ENCODE measurements around the gene CALHM2. TPM values are rescaled to one million over a fixed set of nuclear protein-coding genes. Genes with fewer than 3 reads are reported as not detected.

Gene CALHM2
- polyA plus RNA-seq, 4 donors, result 1.1 to 29.1 (median 5.1) TPM

GRCh38 chr10:103458720-103459119 is 6.5 kb upstream of the CALHM2 start, which contains the start of gene CALHM1:
Gene CALHM1 (minus strand): TSS chr10:103458900. CDS start chr10:103458751, 149 bp downstream.
- Histone ChIP-seq H3K9me3 (ENCODE audit: control insufficient read depth in 2 of 2, insufficient read depth in 1 of 2, low read depth in 1 of 2, low read length in 1 of 2) (no peaks in the 10 kb centered on the region), H3K27me3 (ENCODE audit: control insufficient read depth in 3 of 3, insufficient read depth in 3 of 3, low read length in 3 of 3) (no peaks in the 10 kb centered on the region), H3K4me3 (ENCODE audit: low read depth in 1 of 3, low read length in 3 of 3) (no peak within 1 kb of the TSS), H3K4me1 (ENCODE audit: control insufficient read depth in 3 of 3, insufficient read depth in 2 of 3, low read depth in 1 of 3, low read length in 2 of 3) (no peaks in the 10 kb centered on the region), H3K36me3 (ENCODE audit: control insufficient read depth in 3 of 3, insufficient read depth in 2 of 3, low read depth in 1 of 3, low read length in 3 of 3) (no peaks in the 10 kb centered on the region), H3K27ac (ENCODE audit: low read depth in 1 of 3, low read length in 2 of 3) (no peak within 1 kb of the TSS)
- 48 to 70% (median 54%) methylated on average over 5 to 9 of the region's 9 CpGs for WGBS, 3 donors
- no peak for FAIRE-seq
- peak in 1 of 2 donors; percentile 26 for DNase-seq

GRCh38 chr10:103457896-103458583 is 5.9 kb upstream of the CALHM2 start:
- Histone ChIP-seq H3K4me1 (ENCODE audit: control insufficient read depth in 3 of 3, insufficient read depth in 2 of 3, low read depth in 1 of 3, low read length in 2 of 3) (no peaks in the 10 kb centered on the region), H3K9me3 (ENCODE audit: control insufficient read depth in 2 of 2, insufficient read depth in 1 of 2, low read depth in 1 of 2, low read length in 1 of 2) (no peaks in the 10 kb centered on the region), H3K27ac (ENCODE audit: low read depth in 1 of 3, low read length in 2 of 3) (no peak overlapping the region), H3K36me3 (ENCODE audit: control insufficient read depth in 3 of 3, insufficient read depth in 2 of 3, low read depth in 1 of 3, low read length in 3 of 3) (no peaks in the 10 kb centered on the region), H3K4me3 (ENCODE audit: low read depth in 1 of 3, low read length in 3 of 3) (no peak overlapping the region), H3K27me3 (ENCODE audit: control insufficient read depth in 3 of 3, insufficient read depth in 3 of 3, low read length in 3 of 3) (no peaks in the 10 kb centered on the region)
- FAIRE-seq, result no peak
- DNase-seq, result no peak
- WGBS, 3 donors, result 94 to 96% (median 96%) methylated on average over 39 of the region's 39 CpGs

GRCh38 chr10:103457176-103457712 is 5.1 kb upstream of the CALHM2 start:
- DNase-seq (no peak), FAIRE-seq (no peak)
- no peaks in the 10 kb centered on the region for H3K36me3 ChIP-seq (ENCODE audit: control insufficient read depth in 3 of 3, insufficient read depth in 2 of 3, low read depth in 1 of 3, low read length in 3 of 3)
- 66 to 79% (median 78%) methylated on average over 8 of the region's 8 CpGs for WGBS, 3 donors
- H3K4me3 ChIP-seq (ENCODE audit: low read depth in 1 of 3, low read length in 3 of 3), result no peak overlapping the region
- no peaks in the 10 kb centered on the region for H3K9me3 ChIP-seq (ENCODE audit: control insufficient read depth in 2 of 2, insufficient read depth in 1 of 2, low read depth in 1 of 2, low read length in 1 of 2)
- no peaks in the 10 kb centered on the region for H3K27me3 ChIP-seq (ENCODE audit: control insufficient read depth in 3 of 3, insufficient read depth in 3 of 3, low read length in 3 of 3)
- no peak overlapping the region for H3K27ac ChIP-seq (ENCODE audit: low read depth in 1 of 3, low read length in 2 of 3)
- peaks cover 0 to 6% (median 0%) of the 10 kb centered on the region in 3 donors for H3K4me1 ChIP-seq (ENCODE audit: control insufficient read depth in 3 of 3, insufficient read depth in 2 of 3, low read depth in 1 of 3, low read length in 2 of 3)

GRCh38 chr10:103456074-103456660 is 4.0 kb upstream of the CALHM2 start:
- 86 to 90% (median 89%) methylated on average over 9 of the region's 9 CpGs for WGBS, 3 donors
- DNase-seq (no peak), FAIRE-seq (no peak)
- Histone ChIP-seq H3K9me3 (ENCODE audit: control insufficient read depth in 2 of 2, insufficient read depth in 1 of 2, low read depth in 1 of 2, low read length in 1 of 2) (no peaks in the 10 kb centered on the region), H3K27ac (ENCODE audit: low read depth in 1 of 3, low read length in 2 of 3) (no peak overlapping the region), H3K4me3 (ENCODE audit: low read depth in 1 of 3, low read length in 3 of 3) (no peak overlapping the region), H3K36me3 (ENCODE audit: control insufficient read depth in 3 of 3, insufficient read depth in 2 of 3, low read depth in 1 of 3, low read length in 3 of 3) (no peaks in the 10 kb centered on the region), H3K27me3 (ENCODE audit: control insufficient read depth in 3 of 3, insufficient read depth in 3 of 3, low read length in 3 of 3) (no peaks in the 10 kb centered on the region), H3K4me1 (ENCODE audit: control insufficient read depth in 3 of 3, insufficient read depth in 2 of 3, low read depth in 1 of 3, low read length in 2 of 3) (peaks cover 0 to 6% (median 0%) of the 10 kb centered on the region in 3 donors)

DNA sequence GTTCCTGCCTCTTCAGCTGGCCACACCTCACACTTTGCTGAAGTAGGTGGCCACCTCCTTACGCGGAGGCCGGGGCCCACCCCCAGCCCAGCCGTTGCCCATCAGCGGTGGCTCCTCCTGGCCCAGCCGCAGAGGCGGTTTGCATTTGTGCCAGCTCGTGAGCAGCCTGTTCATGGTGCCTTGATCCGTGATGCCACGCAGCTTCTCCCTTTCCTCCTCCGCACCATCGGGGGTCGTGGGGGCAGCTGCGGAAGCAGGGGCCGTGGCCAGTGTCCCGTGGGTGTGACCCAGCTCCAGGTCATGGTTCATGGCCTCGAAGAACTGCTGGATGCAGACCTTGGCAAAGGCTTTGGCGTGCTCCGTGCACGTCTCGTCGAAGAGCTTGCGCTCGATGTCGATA is 3.1 kb upstream of the CALHM2 start:
- Histone ChIP-seq H3K4me3 (ENCODE audit: low read depth in 1 of 3, low read length in 3 of 3) (no peak overlapping the region), H3K9me3 (ENCODE audit: control insufficient read depth in 2 of 2, insufficient read depth in 1 of 2, low read depth in 1 of 2, low read length in 1 of 2) (no peaks in the 10 kb centered on the region), H3K27me3 (ENCODE audit: control insufficient read depth in 3 of 3, insufficient read depth in 3 of 3, low read length in 3 of 3) (no peaks in the 10 kb centered on the region), H3K36me3 (ENCODE audit: control insufficient read depth in 3 of 3, insufficient read depth in 2 of 3, low read depth in 1 of 3, low read length in 3 of 3) (peaks cover 0 to 3% (median 0%) of the 10 kb centered on the region in 3 donors), H3K27ac (ENCODE audit: low read depth in 1 of 3, low read length in 2 of 3) (no peak overlapping the region), H3K4me1 (ENCODE audit: control insufficient read depth in 3 of 3, insufficient read depth in 2 of 3, low read depth in 1 of 3, low read length in 2 of 3) (peaks cover 0 to 6% (median 0%) of the 10 kb centered on the region in 3 donors)
- DNase-seq (no peak), FAIRE-seq (no peak)
- WGBS, 3 donors, result 85 to 90% (median 86%) methylated on average over 25 of the region's 25 CpGs

GRCh38 chr10:103454026-103454425 is 1.9 kb upstream of the CALHM2 start:
- H3K9me3 ChIP-seq (ENCODE audit: control insufficient read depth in 2 of 2, insufficient read depth in 1 of 2, low read depth in 1 of 2, low read length in 1 of 2), result no peaks in the 10 kb centered on the region
- no peaks in the 10 kb centered on the region for H3K27me3 ChIP-seq (ENCODE audit: control insufficient read depth in 3 of 3, insufficient read depth in 3 of 3, low read length in 3 of 3)
- DNase-seq (no peak), FAIRE-seq (no peak)
- H3K36me3 ChIP-seq (ENCODE audit: control insufficient read depth in 3 of 3, insufficient read depth in 2 of 3, low read depth in 1 of 3, low read length in 3 of 3), result peaks cover 0 to 14% (median 0%) of the 10 kb centered on the region in 3 donors
- 79 to 93% (median 82%) methylated on average over 4 of the region's 4 CpGs for WGBS, 3 donors
- H3K4me3 ChIP-seq (ENCODE audit: low read depth in 1 of 3, low read length in 3 of 3), result no peak overlapping the region
- H3K27ac ChIP-seq (ENCODE audit: low read depth in 1 of 3, low read length in 2 of 3), result no peak overlapping the region
- peaks cover 0 to 6% (median 0%) of the 10 kb centered on the region in 3 donors for H3K4me1 ChIP-seq (ENCODE audit: control insufficient read depth in 3 of 3, insufficient read depth in 2 of 3, low read depth in 1 of 3, low read length in 2 of 3)

GRCh38 chr10:103452506-103453230 is 498 bp upstream of the CALHM2 start:
- no peak for DNase-seq
- Histone ChIP-seq H3K27ac (ENCODE audit: low read depth in 1 of 3, low read length in 2 of 3) (peak overlapping the region in 1 of 3 donors; percentile 89), H3K36me3 (ENCODE audit: control insufficient read depth in 3 of 3, insufficient read depth in 2 of 3, low read depth in 1 of 3, low read length in 3 of 3) (peaks cover 0 to 20% (median 1%) of the 10 kb centered on the region in 3 donors), H3K4me1 (ENCODE audit: control insufficient read depth in 3 of 3, insufficient read depth in 2 of 3, low read depth in 1 of 3, low read length in 2 of 3) (peaks cover 0 to 6% (median 0%) of the 10 kb centered on the region in 3 donors), H3K27me3 (ENCODE audit: control insufficient read depth in 3 of 3, insufficient read depth in 3 of 3, low read length in 3 of 3) (no peaks in the 10 kb centered on the region), H3K9me3 (ENCODE audit: control insufficient read depth in 2 of 2, insufficient read depth in 1 of 2, low read depth in 1 of 2, low read length in 1 of 2) (no peaks in the 10 kb centered on the region), H3K4me3 (ENCODE audit: low read depth in 1 of 3, low read length in 3 of 3) (peak overlapping the region; percentile 55 to 67 (median 57))
- FAIRE-seq, result no peak
- WGBS, 3 donors, result 27 to 33% (median 30%) methylated on average over 27 of the region's 27 CpGs

- Histone ChIP-seq H3K36me3 (ENCODE audit: control insufficient read depth in 3 of 3, insufficient read depth in 2 of 3, low read depth in 1 of 3, low read length in 3 of 3) (peaks cover 0 to 34% (median 7%) of the 10 kb centered on the region in 3 donors), H3K4me3 (ENCODE audit: low read depth in 1 of 3, low read length in 3 of 3) (peak overlapping the region; percentile 55 to 67 (median 57)), H3K27ac (ENCODE audit: low read depth in 1 of 3, low read length in 2 of 3) (peak overlapping the region; percentile 36 to 89 (median 65)), H3K4me1 (ENCODE audit: control insufficient read depth in 3 of 3, insufficient read depth in 2 of 3, low read depth in 1 of 3, low read length in 2 of 3) (peaks cover 0 to 6% (median 0%) of the 10 kb centered on the region in 3 donors), H3K27me3 (ENCODE audit: control insufficient read depth in 3 of 3, insufficient read depth in 3 of 3, low read length in 3 of 3) (no peaks in the 10 kb centered on the region), H3K9me3 (ENCODE audit: control insufficient read depth in 2 of 2, insufficient read depth in 1 of 2, low read depth in 1 of 2, low read length in 1 of 2) (no peaks in the 10 kb centered on the region)
- FAIRE-seq, result no peak
- 32 to 54% (median 51%) methylated on average over 14 of the region's 14 CpGs for WGBS, 3 donors
- peak in 1 of 2 donors; percentile 17 for DNase-seq
These were observed 918 bp downstream of the CALHM2 start for GRCh38 chr10:103451091-103451813.

Measured in small intestine (tissue), 7 donors.